HG02870 (cell line): Measurements from ENCODE around the gene ACSS1.
A peak's percentile ranks its signal among the peaks of the same experiment; 100 is the strongest.

Source experiments
- ATAC-seq: cut with Tn5 transposase; IDR thresholded peaks from one replicate; pipeline ENCODE4 v1.9.1; 2021; ENCODE audit warnings: mild to moderate bottlenecking, moderate library complexity; ENCODE audit not compliant: unreplicated experiment

Gene ACSS1

GRCh38 chr20:25058051-25058846 is at the start of gene ACSS1:
Gene ACSS1 (minus strand): TSS chr20:25058139. CDS start chr20:25058102, 37 bp downstream.
- ATAC-seq: peak; percentile 53

- ATAC-seq: no peak
Observed at GRCh38 chr20:25103526-25103925, 45.6 kb upstream of the ACSS1 start.

- no peak for ATAC-seq
Observed at GRCh38 chr20:25100914-25101313, 43.0 kb upstream of the ACSS1 start.

- ATAC-seq: no peak
Observed at GRCh38 chr20:25099601-25100140, 41.7 kb upstream of the ACSS1 start.

DNA sequence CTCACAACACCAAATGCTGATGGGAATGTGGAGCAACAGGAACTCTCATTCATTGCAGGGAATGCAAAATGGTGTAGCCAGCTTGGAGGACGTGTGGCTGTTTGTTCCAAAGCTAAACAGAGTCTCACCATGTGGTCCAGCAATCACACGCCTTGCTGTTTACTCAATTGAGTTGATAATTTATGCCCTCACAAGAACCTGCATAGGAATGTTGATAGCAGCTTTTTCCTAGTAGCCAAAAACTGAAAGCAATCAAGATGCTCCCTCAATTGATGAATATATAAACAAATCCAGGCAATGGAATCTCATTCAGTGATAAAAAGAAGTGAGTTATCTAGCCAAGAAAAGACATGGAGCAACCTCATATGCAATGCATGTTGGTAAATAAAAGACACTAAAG is 39.6 kb upstream of the ACSS1 start:
- ATAC-seq: no peak

DNA sequence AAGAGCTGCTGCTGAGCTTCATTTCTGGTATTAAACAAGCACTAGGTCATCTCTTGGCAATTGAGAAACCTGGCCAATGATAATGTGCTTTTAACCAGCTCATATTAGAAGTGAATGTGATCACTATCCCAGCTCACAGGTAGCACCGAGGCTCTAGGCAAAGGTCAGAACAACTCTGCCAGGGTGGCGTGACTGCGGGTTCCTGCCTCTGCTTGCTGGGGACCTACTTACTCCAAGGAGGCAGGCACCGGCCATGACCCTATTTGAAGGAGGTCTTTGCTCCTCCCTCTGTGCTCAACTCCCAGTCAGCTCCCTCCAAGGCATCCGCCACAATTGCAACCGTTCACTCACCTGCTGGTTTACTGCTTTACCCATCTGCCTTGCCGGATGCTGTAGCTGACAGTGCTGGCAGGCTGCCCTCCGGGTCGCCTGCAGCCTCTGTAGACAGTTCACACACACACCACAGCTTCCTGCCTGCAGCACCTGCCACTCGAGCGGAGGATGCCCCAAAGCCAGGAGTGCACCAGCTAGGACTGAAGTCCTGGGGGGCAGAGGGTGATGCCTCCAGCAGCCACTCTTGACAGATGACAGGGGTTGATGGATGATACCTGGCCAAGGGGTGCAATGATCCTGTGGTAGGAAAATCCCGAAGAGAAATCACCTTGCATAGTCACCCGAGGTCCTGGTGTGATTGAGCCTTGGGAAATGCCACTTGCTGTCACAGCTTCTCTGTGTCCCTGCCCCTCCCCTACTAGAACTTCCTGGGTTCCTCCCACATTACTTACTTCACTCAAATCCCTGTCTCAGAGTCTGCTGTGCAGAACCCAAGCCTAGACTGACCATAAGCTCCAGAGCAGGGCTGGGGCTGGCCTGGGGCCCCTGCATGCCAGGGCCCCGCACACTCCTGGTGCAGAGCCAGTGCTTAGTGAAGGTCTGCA is 32.8 kb upstream of the ACSS1 start:
- no peak for ATAC-seq

GRCh38 chr20:25089662-25090061 is 31.7 kb upstream of the ACSS1 start:
- ATAC-seq: no peak

GRCh38 chr20:25089096-25089495 is 31.2 kb upstream of the ACSS1 start:
- ATAC-seq: no peak

DNA sequence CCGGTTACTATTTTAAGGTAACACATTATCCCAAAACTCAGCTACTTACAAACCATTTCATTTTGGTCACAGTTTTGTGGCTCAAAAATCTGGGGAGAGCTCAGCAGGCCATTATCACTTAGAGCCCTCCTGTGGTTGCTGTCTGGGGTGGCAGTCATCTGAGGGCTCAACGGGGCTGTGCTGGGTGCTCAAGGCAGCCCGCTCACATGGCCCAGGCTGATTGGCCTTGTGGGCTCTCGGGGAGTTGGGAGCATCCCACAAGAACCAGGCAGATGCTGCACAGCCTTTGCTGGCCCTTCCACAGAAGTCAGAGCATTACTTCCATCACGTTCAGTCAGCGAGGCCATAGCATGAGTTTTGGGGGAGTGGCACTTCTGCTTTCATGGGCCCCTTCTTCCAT is 30.3 kb upstream of the ACSS1 start:
- no peak for ATAC-seq

DNA sequence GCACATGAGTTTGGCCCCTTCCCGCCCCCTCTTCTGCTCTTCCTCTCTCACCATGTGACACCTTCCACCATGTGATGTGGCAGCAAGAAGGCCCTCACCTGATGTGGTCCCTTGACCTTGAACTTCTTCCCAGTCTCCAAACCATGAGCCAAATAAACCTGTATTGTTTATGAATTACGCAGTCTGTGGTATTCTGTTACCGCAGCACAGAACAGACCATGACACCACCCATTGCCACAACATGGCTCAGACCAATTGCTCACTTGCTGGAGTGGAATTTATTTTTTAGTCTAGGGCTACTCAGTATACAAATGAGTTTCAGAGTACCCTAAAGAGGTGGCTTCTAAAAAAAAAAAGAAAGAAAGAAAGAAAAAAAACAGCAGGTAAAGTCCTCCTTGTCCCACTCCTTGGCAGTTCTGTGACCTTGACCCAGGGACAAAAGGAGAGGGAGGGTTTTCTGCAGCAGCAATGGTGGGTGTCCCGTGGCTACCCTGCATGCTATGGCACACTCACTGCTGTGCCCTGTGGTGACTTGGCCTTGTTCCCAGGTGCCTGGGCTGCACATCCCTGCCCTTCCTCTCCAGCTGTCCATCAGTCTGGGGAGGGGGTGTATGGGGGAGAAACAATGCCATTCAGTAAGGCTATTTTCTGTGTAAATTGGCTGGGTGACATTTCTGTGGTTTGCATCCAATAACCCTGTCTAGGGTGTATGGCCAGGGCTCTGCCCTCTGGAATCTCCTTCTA is 29.4 kb upstream of the ACSS1 start:
- no peak for ATAC-seq

GRCh38 chr20:25085756-25086495 is 28.0 kb upstream of the ACSS1 start:
- ATAC-seq: no peak

DNA sequence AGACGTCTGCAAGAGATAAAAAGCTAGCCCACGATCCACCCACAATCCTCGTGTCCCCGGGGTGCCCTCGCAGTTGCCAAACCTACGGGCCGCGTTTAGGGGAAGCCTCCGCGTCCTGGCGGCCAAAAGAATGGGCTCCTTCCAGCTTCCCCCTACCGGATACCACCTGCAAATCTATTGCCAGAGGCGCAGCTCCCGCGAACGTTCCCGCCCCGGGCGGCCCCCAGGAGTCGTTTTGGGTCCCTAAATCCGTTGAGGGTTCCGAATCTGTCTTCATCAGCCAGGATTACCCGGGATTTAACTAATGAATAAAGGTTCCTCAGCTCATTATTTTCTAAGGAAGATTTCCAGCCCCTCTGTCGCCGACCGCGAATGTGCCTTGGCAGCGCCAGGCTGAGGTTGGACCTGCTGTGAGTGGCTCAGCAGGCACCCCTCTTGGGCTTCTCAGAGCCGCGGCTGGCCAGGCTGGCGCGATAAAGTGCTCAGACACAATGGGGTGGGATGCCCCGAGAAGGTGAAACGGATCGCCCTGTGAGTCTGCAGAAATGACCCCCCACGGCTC is 26.8 kb upstream of the ACSS1 start:
- no peak for ATAC-seq

GRCh38 chr20:25083773-25084625 is 26.1 kb upstream of the ACSS1 start:
- no peak for ATAC-seq

DNA sequence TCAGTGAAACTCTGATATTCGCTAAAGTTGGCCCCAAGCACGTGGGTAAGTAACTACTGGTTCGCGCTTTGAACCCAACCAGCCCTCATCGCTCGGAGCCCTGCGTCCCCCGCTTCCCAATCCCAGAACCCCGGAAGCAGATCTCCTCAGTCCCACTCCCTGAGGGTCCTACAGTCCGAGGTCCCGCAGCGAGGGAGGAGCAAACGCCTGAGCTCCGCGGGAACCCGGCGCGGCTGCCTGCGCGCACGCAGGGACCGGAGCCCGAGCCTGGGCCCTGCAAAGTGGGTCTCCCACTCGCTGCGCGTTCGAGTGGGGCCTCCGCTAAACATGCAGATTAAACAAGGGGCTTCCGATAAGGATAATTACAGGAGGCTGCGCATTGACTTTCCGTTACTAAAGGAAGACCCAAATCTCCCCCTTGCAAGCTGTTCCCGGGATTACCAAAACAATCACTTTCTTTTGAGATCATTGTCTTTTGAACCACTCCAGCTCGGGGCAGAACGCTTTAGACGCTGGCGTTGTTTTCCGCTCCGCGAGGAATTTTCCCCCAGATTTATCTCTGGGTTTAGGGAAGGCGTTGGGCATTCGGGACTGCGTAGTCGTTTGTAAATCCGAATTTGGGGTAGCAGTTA is 25.3 kb upstream of the ACSS1 start:
- no peak for ATAC-seq

GRCh38 chr20:25082498-25082873 is 24.5 kb upstream of the ACSS1 start:
- ATAC-seq: no peak

- ATAC-seq: no peak
Observed at GRCh38 chr20:25081730-25082497, 24.0 kb upstream of the ACSS1 start, which contains the start of gene VSX1. Gene VSX1 (minus strand): TSS chr20:25082141. CDS start chr20:25082096, 45 bp downstream.

DNA sequence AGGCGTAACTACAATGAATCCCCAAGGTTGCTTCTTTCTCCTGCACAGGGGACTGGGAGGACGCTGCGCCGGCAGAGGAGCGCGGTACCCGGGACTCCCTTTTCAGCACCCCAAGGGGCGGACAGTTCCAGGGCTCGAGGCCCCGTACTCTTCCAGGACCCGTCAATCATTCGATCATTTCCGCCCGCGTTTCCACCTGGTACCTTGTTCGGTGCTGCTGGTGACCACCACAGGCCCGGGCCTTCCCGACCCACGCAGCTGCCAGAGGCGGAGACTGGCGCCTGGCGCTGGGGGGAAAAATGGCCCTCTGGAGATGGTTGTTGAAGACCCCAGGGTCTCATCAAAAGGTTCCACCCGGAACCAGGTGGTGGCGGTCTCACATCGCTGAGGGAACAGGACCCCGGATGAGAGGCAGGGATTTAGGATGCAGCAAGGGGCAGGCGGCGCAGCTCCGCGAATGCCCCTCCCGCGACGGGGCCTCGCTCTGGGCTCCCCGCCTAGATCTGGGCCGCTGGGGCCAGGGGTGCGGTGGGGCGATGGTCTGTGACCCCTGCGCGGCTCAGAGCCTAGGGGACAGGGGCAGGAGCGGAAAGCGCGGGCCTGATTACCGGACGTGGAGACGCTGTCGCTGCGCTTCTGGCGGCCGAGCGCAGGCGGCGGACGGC is 23.3 kb upstream of the ACSS1 start:
- no peak for ATAC-seq
